IPS DF 4.7 (cell line): ENCODE results near the gene NHERF1.

ENCODE experiments used
- DNase-seq: peaks from one replicate; pipeline ENCODE4 v3.0.0-alpha.2; 2013; ENCODE audit warnings: low spot score; ENCODE audit errors: extremely low read depth

NHERF1 gene

GRCh38 chr17:74768069-74768762 is 19.8 kb downstream of the NHERF1 start:
- no peak for DNase-seq

GRCh38 chr17:74768763-74769114 is 20.3 kb downstream of the NHERF1 start:
- no peak for DNase-seq

DNA sequence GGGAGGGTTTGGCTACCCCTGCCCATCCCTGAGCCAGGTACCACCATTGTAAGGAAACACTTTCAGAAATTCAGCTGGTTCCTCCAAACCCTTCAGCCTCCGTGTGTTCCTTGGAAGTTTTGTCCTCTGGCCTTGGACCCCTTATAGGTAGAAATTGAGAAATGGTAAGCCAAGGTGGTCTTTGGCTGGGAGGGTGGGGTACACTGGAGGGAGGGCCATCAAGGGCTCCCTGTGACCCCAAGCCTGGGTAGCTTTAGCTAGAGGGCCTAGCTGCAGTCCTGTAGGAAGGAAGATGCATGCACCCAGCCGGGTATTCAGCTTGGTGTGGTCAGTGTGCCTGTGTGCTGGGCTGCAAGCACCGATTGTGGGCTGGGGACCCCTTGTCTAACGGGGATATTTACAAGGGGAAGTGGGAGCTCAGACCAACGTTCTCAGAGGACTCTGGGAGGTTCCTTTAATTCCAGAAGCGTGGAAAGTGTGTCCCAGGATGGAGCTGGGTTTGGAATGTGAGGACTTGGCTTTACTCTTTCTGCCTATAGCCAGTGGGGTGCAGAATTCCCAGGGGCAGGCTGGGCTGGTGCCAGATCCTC is 20.9 kb downstream of the NHERF1 start:
- no peak for DNase-seq

- no peak for DNase-seq
These were observed 21.5 kb downstream of the NHERF1 start for GRCh38 chr17:74769856-74770497.

GRCh38 chr17:74770498-74771318 is 22.3 kb downstream of the NHERF1 start:
- DNase-seq, result no peak

- no peak for DNase-seq
These were observed 23.0 kb downstream of the NHERF1 start for GRCh38 chr17:74771319-74771914.

DNA sequence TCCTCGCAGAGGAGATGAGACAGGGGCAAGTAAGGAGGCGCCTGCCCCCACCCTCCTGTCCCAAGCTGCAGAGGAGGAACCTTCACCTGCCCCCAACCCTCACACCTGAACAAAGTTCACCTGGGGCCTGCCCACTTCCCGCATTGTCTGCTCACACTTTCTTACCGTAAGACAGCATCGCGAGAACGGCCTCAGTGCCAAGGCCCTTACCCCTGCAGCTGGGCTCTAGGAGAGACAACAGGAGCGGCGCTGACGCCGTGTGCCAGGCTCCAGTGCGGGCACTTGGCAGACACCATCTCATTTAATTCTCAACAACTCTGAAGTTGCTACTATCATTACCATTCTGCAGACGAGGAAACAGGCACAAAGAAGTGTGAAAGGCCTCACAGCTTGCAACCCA is 23.6 kb downstream of the NHERF1 start:
- no peak for DNase-seq

GRCh38 chr17:74773414-74773813 is 25.0 kb downstream of the NHERF1 start:
- no peak for DNase-seq

- DNase-seq, result no peak
These were observed 25.5 kb downstream of the NHERF1 start for GRCh38 chr17:74773871-74774286.

- no peak for DNase-seq
These were observed 27.1 kb downstream of the NHERF1 start for GRCh38 chr17:74775409-74776043.

DNA sequence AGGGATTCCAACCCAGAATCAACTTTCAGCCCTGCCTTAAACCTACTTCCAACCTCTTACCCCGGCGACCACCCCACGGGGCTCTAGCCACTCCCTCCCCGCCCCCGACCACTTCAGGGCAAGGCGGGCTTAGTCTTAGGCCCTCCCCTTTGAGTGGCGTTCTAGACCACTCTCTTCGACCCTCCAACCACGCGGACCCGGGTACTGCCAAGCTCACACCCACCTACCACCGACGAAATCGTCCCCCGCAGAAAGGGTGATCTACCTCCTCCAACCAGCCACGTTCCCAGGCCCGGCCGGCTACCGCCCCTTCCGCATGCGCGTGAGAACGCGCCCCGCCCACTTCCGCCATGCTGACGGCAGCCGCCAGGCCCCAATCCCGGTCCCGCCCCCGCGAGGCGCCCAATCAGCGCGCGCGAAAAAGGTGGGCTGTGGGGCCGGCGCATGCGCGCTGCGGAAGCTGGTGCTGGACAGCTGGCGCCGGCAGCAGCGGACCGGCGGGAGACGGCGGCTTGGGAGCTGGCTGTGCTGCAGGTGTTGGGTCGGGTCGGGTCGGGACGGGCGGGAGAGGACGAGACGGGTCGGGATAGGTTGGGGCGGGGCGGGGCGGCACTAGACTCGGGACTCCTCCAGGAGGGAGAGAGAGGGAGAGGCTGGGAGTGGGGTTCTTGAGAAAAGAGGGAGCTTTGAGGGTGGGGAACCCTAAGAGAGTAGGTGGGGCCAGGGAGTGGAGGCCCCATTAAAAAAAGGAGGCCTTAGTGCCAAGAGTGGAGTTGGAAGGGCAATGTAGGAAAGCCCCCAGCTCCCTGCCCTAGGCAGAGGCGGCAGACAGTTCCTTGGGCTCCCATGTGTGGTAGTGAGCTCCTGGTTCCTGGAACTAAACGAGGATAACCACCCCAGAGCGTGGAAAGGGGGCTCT is 27.9 kb downstream of the NHERF1 start, which contains the start of gene NAT9:
Gene NAT9, minus strand, starts transcription at position 302 of the 919 bp plus-strand sequence. CDS start 647 bp downstream, outside the sequence.
- DNase-seq, result peak; percentile 93

- DNase-seq, result no peak
These were observed 28.6 kb downstream of the NHERF1 start for GRCh38 chr17:74776990-74777389.

DNA sequence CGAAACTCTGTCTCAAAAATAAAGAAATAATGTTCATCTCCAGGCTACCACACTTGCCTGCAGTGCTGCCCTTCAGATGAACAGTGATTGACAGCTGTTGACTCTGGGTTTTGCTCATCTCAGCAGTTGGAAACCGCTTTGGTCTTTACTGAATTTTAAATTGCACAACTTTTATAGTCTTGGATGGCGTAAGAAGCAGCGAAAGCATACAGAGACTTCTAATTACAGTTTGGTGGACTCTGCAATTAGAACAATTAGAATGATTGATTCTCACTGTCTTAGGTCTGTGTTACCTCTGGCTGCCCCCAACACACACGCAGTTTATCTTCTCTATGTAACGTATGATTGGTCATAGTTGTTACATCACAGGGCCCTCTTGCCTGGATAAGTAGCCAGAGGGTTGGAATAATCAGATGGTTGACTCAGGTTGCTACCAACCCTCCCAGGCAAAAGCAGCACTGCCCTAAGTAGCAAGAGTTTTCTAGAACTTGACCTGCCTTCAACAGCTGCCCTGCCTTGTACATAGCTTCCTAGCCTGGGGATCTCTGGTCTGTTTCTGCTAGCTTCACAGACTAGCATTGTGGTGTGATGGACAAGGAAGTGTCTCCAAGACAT is 29.6 kb downstream of the NHERF1 start:
- DNase-seq, result no peak

GRCh38 chr17:74778960-74779359 is 30.5 kb downstream of the NHERF1 start:
- no peak for DNase-seq

DNA sequence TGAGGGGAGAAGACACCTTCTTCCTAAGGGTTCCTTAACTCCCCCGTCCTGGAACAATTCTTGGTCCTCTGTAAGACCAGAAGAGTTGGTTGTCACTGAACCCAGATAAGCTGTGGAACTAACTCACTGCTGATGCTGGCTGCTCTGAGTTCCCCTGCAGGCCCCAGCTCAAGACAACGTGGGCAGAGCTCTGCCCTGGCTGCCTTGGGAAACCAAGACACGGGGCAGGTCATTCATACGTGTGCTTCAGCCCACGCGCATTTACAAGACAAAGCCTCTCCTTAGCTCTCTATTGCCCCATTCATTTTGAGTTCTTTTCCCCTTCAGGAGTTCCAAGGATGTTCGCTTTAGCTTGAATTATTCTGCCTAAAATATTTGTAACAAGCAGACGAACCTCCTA is 31.1 kb downstream of the NHERF1 start:
- no peak for DNase-seq

DNA sequence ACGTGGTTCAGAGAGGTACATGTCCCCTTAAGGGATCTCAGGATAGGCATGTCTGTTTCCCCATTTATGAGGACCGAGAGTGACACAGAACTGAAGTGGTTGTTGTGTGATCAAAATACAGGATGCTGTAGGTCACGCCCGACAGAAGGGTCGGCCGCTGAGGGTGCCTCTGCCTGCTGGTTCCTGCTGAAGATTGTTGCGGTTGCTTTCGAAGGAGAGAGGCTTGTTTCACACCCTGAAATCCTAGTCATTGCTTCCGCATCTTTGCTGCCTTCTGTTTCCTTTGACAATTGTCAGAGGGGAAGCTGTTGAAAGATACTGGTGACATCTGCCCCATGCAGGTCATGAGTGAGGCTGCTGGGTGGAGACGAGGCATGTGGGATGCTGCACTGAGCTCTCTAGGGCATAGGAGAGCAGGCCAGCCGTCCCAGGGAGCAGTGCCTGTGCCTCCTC is 31.5 kb downstream of the NHERF1 start:
- no peak for DNase-seq

GRCh38 chr17:74780443-74781238 is 32.2 kb downstream of the NHERF1 start:
- no peak for DNase-seq

GRCh38 chr17:74782571-74782970 is 34.1 kb downstream of the NHERF1 start:
- DNase-seq, result no peak
